MM.1S (cell line): ENCODE results near the gene KRTAP20-2.

Experiments used
- CTCF ChIP-seq: fragments of 300-600 bp; sonication (generic); IDR thresholded peaks from 2 replicates; pipeline ENCODE4 v1.5.1; 2016; ENCODE audit warnings: antibody characterized with exemption, low read length, mixed read lengths
- EZH2 ChIP-seq: fragments of 300-600 bp; sonication (generic); optimal IDR thresholded peaks from 2 replicates; pipeline ENCODE3; 2017; ENCODE audit warnings: low read depth, mild to moderate bottlenecking, antibody characterized with exemption, low read length, mixed read lengths

GRCh38 chr21:30668776-30669175 lies 33.8 kb downstream of the KRTAP20-2 start:
- TF ChIP-seq CTCF (no peak), EZH2 (no peak)
